Iris pigment epithelial cell (primary cell): ENCODE measurements around the gene KCNMA1.

ENCODE experiments used
- DNase-seq: peaks from one replicate; pipeline ENCODE4 v3.0.0-alpha.2; 2011; ENCODE audit warnings: low read depth

Gene KCNMA1

DNA sequence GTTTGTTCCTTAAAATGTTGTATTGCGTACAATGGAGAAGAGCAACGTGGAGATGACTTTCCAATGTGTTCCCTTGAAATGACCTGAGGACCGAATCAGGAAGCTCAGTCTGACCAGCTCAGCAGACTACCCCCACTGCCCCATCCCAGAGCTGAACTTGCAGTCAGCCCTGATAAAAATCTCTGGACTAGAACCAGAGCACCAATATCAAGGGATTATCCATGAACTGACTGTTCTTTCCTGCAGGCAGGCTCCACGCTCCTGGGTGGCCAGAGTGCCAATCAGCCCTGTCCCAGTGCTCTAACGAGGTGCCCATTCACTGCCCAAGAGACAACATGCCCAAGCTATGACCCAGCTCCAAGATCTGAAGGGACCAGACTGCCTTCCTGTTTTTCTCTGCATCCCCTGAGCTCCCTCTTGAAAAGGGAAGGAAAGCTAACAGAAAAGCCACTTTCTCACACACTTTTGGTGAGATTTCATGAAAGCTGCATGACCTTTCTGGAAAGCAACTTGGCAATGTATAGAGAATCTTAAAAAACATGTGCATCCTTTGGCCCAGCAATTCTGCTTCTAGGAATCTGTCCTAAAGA lies 130.2 kb downstream of the KCNMA1 start:
- DNase-seq: peak; percentile 10

DNA sequence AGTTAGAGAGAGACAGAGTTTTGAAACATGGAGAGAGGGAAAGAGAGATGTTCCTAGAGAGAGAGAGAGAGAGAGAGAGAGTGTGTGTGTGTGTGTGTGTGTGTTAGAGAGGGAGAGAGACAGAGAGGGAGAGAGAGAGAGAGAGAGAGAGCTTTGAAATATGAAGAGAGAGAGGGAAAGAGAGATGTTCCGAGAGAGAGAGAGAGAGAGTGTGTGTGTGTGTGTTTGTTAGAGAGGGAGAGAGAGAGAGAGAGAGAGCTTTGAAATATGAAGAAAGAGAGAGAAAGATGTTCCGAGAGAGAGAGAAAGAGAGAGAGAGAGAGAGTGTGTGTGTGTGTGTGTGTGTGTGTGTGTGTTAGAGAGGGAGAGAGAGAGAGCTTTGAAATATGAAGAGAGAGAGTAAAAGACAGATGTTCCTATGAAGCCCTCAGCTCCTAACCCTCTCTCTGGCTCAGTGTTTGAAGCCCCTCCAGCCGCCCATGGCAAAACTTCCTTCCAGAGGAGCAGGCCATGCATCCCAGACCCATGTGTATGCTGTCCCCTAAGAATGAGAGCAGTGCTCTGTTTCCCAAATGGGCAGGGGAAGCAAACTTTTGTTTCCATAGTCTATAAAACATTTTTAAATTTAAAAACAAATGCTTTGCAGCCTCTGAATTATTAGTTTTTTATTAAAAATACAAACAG lies 130.9 kb downstream of the KCNMA1 start:
- DNase-seq: peak; percentile 58

DNA sequence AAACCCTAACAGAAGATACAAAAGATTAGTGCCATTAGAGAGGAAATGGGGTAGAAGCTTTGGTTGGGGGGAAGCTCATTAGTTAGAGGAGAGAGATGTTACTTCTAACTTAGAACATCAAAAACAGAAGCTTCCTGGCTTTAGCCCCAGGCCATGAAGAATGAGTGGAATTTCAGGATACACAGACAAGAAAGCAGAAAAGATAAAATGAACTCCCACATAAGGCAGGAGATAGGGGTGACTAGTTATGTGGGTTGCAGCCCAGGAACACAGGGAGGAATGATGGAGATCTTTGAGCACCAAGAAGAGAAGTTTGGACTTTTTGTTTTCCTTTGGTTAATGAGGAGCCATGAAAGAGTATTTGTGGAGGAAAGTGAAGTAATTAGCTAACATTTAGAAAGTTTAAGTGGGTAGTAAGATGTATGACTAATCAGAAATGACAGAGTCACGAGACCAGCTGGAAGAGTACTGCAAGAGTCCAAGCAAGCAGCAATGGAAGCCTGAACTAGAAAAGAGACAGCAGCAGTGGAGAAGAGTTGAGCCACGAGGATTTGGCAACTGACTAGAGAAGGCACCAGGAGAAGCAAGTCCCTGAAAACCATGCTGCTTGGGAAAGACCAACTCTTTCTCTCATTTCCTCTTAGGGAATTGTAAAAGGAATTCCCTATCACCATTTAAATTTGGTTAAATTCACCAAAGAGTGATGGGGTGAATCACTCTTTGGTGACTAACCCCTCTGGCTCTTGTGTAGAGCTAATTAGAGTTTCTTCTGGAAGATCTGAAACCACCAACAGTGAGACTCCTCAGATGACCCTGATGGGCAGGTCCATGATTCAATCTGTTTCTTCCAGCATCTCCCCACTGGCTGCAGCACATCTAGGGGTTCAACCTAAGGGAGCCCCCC lies 131.9 kb downstream of the KCNMA1 start:
- DNase-seq: peak; percentile 90

DNA sequence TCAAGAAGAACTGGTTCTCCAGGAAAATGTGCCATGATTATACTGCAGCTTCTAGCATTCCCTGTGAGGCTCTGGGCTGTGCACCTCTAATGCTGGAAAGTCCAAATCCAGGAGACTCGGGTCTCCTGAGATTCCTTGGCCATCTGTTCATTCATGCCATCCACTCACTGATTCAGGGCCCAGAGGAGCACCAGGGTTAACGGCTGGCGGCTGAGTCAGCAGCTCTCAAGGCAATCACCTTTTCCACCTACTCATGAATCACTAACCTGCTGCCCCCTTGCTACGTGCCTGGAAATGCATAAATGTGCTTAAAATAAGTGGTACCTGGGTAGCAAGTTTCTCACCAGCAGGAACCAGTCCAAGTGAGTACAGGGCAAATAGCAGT lies 132.7 kb downstream of the KCNMA1 start:
- DNase-seq: peak; percentile 47

DNA sequence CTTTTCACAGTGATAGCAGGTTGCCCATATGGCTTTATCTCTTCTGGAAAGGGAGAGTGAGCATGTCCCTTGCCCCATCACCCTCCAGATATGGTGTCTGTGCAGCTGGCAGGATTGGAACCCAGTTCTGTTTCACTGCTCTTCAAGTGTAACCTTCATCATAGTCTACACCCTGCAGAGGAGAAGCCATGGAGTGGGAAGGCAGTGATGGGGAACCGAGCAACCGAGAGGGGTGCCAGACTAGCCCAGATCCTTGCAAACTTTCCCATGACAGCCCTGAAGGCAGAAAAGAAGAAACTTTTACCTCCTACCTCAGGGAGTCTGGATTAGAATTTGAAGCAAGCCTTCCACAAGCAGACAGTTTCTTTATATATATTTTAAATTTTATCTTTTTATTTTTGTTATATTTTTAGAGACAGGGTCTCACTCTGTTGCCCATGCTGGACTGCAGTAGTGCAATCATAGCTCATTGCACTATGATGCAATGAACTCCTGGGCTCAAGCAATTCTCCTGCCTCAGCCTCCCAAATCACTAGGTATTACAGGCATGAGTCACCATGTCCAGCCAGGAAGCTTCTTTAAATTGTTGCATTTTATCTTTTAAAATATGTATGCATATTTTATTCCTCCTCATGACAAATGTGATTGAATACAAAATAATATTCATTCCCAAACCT lies 133.3 kb downstream of the KCNMA1 start:
- DNase-seq: peak; percentile 77

DNA sequence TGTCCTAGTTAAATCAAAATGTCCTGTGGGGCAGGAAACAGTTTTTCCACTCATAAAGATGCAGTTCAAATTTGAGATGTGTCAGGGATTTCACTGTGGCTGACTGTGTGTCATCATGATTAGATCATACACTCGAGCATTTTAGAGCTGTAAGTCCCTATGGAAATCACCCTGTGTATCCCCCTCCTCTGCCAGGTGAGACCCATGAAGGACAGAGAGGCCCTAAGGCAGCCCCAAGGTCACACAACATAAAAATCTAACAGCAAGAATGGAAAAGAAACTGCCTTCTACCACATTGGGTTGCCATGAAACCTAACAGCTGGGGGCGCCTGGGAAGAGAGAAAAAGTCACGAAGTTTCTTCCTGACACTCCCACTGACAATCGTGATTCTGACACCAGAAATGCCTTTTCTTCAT lies 135.8 kb downstream of the KCNMA1 start:
- peak; percentile 37 for DNase-seq

DNA sequence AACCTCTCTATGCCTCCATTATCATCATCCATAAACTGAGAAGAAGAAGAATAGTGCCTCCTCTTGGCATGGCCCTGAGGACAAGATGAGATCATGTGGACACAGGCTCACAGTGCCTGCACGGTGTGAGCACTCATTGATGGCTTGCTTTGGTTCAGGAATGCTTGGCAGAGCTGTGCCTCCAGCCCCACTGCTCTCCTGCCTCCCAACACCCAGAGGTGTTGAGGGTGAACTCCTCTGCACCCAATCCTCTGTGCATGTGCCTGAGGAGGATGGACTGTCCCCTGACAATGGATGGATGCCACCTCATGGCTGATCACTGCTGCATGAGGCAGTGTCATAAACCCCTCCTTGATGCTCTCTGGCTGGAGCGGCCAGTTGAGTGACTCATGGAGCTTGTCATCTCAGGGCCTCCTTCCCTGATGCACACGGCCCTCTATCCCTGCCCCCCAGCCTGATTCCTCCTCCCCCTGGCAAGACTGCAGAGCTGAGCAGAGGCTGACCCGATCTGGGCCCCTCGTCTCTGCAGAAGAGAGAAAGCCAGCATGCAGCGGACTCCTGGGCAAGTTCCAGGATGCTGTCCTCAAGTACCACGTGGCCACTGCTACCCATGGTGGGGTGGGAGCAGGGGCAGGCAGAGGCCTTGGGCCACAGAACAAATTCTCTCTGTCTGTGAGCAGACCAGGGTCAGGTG lies 136.3 kb downstream of the KCNMA1 start:
- peak; percentile 81 for DNase-seq

DNA sequence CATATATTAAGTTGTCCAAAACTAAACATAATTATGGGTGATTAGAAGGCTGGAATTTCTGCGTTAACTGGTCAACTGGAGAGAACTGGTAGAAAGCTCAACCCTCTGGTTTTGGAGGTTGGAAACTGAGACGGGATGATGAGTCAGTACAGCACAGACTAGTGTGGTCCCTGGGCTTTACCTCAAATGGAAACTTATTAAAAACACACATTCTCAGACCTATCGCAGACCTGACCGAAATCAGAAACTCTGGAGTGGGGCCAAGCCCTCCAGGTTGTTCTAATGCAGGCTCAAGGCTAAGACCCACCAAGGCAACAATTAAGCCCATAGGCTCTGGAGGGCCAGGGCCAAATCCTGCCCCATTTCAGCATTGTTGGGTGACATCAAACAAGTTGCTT lies 136.9 kb downstream of the KCNMA1 start:
- peak; percentile 55 for DNase-seq

DNA sequence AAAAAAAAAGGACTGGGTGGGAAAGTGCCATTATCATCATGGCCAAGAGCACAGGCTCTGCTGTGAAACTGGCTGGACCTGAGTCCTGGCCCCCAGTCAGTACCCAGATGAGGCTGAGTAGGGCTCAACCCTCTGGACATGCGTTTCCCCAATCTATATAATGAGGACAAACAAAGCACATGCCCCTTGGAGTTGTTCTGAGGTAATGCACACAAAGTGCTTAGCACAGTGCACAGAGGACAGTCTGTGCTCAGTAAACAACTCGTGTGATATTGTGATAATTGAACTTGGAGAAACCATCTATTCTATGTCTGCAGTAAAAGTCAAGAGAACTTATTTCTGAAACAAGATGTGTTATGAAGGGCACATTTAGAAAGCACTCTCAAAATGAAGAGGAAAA lies 138.8 kb downstream of the KCNMA1 start:
- DNase-seq: no peak

DNA sequence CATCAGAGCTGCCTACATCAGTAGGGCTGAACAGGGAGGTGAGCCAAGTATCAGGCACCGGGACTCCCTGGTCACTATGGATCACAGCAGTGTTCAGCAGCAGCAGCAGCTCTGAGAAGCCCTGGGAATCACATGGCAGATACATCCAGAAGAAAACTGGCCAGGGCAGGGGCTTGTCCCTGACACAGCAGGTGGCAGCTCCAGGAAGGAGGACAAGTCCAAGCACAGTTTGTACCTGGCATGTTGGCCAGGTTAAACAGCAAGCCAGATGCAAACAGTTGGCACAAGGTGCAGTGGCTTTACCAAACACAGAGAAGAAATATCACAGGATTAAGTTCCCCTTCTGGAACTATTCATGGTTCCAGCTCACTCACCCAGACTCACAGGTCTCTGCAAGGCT lies 139.4 kb downstream of the KCNMA1 start:
- DNase-seq: no peak

DNA sequence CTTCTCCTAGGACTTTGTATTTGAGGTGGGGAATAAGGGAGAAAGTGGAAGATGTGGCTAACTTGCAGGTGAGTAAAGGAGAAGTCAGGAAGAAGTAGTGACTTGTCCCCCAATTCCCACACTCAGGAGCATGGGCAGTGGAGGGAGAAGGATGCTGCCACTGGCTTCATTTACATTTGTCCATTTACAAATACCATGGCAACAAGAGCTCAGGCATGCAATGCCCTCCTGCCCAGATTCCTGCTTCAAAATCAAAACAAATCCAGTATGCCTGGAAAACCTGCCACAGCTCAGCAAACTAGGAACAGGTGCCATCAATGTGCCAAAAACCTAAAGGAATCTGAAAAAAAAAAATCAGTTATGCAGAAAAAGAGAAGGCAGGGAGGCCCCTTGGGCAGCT lies 139.9 kb downstream of the KCNMA1 start:
- no peak for DNase-seq

DNA sequence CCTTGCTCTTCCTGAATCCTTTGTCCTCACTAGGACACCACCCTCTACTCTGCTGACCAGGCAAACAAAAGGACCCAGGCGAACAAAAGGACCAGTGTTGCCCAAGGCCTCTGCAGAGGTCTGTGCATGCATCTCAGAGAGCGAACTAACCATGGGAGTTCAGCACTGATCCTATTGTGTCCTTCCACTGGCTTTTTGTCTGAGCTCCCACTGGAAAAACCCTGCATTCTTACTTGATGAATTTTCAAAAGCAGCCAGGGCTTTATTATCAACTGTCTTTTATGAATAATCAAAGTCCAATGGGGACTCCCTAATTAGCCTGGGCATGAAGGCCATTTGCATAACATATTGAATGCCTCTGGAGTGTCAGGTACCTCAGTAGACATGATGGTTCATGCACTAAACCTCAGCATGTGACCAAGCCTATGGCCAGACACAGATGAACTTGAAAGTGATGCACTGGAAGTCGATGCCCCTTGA lies 140.6 kb downstream of the KCNMA1 start:
- peak; percentile 11 for DNase-seq

DNA sequence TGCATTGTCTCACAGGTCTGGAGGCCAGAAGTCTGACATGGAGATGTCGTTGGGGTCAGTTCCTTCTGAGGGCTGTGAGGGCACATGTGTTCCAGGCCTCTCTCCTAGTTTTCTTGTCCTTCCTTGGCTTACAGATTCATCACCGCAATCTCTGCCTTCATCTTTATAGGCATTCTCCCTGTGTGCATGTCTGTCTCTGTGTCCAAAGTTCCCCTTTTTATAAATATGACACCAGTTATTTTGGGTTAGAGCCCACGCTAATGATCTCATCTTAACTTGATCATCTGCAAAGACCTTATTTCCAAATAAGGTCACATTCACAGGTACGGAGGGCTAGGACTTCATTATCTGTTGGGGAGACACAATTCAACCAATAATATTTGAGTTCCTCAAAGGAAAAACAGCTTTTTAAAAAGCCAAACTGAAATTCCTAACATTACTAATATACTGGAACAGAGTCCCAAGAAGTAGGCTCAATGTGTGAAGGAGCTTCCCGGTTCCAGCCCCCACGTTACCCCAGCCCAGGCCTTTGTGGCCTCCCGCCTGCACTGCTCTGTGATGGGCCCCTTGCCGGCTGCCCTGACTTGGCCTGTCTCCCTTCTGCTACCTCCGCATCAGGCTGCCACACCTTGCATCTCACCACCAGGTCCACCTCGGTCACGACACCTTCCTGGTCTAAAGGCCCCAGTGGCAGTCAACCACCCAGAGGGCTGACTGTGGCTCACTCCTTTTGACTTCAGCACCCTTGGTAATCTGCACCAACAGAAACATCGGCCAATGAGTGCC lies 142.7 kb downstream of the KCNMA1 start:
- no peak for DNase-seq

DNA sequence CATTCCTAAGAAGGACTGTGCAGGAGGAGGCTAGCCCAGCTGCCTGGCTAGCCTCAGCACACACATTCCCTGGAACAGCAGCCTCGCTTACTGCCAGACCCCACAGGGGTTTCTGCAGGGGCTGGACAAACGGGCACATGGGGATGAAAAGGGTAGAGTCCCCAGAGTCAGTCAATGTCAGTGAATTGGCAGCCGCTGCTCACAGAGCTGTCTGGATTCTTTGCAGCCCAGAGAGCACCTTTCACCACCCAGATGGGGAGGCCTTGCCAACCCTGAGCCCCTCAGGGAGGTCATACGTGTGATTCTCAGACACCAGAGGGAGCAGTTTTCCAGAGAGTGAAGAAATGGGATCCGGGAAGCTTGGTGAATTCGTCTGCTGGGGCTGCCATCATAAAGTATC lies 143.3 kb downstream of the KCNMA1 start:
- DNase-seq: peak; percentile 27

DNA sequence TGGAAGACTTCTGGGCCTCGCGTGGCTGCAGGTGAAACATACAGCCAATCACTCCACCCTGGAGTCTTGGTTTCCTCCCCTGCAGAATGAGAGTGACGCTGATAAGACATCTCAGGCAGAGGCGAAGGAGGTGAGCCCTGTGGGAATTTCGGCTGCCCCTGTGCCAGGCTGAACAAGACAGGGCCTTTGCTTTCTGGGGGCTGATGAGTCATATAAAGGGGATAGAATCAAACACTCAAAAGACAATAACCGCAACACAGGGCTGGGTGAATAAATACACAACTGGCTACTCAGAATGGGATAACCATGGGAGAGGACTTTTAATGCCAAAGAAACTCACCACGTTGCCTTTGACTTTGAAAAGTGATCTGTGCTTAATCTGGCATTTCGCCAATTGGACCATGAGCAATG lies 143.8 kb downstream of the KCNMA1 start:
- no peak for DNase-seq

DNA sequence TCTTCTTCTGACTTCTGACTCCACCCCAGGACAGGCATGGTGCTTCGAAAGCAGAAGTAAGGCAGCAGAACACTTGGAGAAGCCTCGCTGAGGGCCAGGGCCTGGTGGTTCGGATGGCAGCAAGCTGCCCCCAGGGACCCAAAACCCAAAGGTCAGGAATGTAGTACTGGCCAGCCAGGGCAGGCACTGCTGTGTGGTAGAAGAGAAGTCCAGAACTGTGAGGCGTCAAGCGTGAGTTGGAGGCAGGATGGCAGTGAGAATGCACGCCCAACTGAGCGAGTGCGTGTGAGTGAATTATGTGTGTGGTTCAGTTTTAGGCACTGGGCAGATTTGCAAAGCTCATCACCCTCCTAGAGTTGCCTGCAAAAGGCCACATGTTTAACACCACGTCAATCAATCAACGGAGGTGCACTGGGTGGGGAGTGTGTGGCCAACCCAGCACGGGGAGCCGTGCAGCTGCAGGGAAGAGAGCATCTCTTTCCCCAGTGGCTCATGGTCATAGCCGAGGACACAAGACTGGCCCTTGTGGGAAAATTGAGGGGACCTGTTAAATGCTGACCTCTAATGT lies 144.3 kb downstream of the KCNMA1 start:
- no peak for DNase-seq

DNA sequence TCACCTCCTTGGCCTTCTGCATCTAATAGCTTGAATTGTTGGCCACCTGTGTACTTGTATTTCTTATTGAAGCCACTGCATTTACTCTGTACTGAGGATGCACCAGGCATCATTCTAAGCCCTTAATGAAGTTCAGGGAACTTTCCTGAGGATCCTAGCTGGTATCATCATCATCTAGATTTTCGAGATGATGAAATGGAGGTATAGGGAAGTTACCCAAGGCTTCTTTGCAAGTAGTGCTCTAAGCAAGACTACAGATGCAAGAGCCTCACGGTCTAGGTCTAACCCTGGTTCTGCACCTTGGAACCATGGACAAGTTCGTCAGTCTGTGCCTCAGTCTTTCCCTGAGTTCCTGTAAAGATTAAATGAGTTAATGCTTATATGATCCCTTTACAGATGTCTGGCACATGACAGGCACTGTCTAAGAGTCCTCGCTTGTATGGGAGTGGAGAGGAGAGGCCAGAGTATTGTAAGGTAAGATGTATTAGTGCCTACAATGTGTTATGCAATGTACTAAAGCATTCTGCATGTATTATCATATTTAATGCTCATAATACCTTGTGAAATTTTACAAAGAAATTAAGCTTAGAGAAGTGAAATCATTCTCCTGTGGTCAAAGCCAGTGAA lies 145.1 kb downstream of the KCNMA1 start:
- DNase-seq: no peak

DNA sequence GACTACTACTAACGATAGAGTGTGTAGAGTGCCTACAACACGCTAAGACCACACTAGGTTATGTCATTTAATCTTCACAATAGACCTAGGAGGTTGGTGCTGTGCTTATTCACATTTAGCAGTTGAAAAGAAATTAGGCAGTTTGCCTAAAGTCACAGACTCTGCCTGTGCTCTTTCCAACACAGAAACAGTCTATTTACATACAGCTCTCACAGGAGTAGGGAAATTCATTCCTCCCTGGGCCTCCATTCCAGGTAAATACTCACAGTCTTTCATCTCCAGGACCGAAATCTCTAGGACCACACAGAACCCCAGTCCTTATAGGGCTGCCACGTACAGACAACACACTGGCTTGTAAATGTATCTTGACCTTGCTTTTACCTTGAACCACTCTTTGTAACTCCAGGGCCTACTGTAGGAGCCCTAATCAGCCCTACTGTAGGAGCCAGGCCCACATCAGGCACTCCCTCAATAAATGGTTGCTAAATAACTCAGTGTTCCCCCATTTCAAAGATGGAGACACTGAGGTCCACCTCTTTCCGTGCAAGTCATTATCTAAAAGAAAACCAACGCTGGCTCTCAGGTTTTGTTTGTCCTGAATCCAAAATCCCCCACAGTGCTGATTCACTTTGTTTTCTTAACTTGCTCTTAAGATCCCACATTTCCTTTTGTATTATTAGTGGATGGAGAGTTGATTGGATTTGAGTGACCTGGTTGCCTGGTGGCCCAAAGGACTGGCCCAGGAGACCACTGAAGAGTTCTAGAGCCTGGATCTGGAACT lies 146.9 kb downstream of the KCNMA1 start:
- DNase-seq: peak; percentile 22

DNA sequence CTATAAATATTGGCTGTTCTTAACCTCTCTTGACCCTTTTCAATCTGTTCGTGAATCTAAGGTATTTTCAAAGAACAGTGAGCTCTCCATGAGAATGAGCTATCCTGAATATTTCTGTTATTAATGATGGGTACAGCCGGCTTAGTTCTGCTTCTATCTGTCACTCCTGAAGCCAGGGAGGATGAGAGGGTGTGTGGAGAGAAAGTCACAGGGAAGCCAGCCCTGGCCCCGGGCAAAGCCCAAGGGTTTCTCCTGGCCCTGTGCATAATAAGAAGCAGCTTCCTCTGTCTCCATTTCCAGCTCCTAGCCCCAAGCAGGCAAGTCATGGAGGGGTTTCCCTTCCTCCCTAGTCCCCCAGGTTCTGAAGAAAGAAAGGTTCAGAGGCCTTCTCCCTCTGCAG lies 151.1 kb downstream of the KCNMA1 start:
- DNase-seq: no peak
